GM12878 (cell line): ENCODE data around the gene TMEM38A. TPM values are rescaled to one million over a fixed set of nuclear protein-coding genes. Genes with fewer than 3 reads are reported as not detected.

ENCODE experiments used
- ATAC-seq: fragments of 200-7000 bp; cut with Tn5 transposase; 3 replicates; pipeline ENCODE4 v1.9.1; 2020; ENCODE audit warnings: mild to moderate bottlenecking, moderate library complexity
- BruUV-seq: library from RNA; stranded (reverse); fragments of 400-500 nt; replicated peaks from 2 replicates; lab custom pipeline; 2021; lab: Mats Ljungman, UMichigan
- CTCF ChIA-PET: fragments of 300-600 bp; sonication (Branson Sonifier 250); formaldehyde crosslinking; extraction: SDS; loops from one replicate; lab custom pipeline; 2021; ENCODE audit warnings: inconsistent platforms; lab: Yijun Ruan, JAX
- POLR2A ChIA-PET: fragments of 350-600 bp; formaldehyde crosslinking; extraction: SDS; loops from one replicate; lab custom pipeline; 2021; ENCODE audit warnings: inconsistent platforms; lab: Charles Lee
- RAD21 ChIA-PET: fragments of 300-600 bp; sonication (Branson Sonifier 250); formaldehyde crosslinking; loops from one replicate; lab custom pipeline; 2023; ENCODE audit warnings: antibody characterized with exemption; ENCODE audit not compliant: unreplicated experiment; lab: Charles Lee
- SMC1A ChIA-PET: fragments of 300-600 bp; sonication (Branson Sonifier 250); formaldehyde crosslinking; loops from one replicate; lab custom pipeline; 2023; ENCODE audit not compliant: unreplicated experiment, uncharacterized antibody; lab: Charles Lee
- DNase-seq: peaks from one replicate; pipeline ENCODE4 v3.0.0-alpha.2; 2011; ENCODE audit warnings: low read depth, low spot score
- FAIRE-seq: peaks from 3 replicates; lab custom pipeline; 2011; peaks lifted over from hg19 to GRCh38; lab: Jason Lieb, UNC
- H2AFZ ChIP-seq: 2 replicates; pipeline ENCODE4 v1.6.0; 2011; ENCODE audit warnings: low read depth, low read length, control low read depth; ENCODE audit not compliant: control insufficient read depth
- H3K27ac ChIP-seq: 2 replicates; pipeline ENCODE4 v1.5.1; 2011; ENCODE audit warnings: control low read depth; ENCODE audit not compliant: control insufficient read depth, insufficient read depth
- H3K27me3 ChIP-seq, 2 experiments: replicated peaks in 1 of 2; 2 replicates each; pipeline versions ENCODE4 v1.6.0 to v1.6.1; 2011; ENCODE audit warnings: low read length in 1 of 2; ENCODE audit not compliant: control insufficient read depth in 2 of 2, insufficient read depth in 2 of 2
- H3K36me3 ChIP-seq, 2 experiments: 2 replicates each; pipeline ENCODE4 v1.5.1; 2011; ENCODE audit warnings: low read length in 1 of 2; ENCODE audit not compliant: control insufficient read depth in 2 of 2, insufficient read depth in 2 of 2
- H3K4me1 ChIP-seq: 2 replicates; pipeline ENCODE4 v1.6.1; 2011; ENCODE audit warnings: mild to moderate bottlenecking, low read length, moderate library complexity, mixed read lengths; ENCODE audit not compliant: control insufficient read depth, insufficient read depth
- H3K4me2 ChIP-seq: 2 replicates; pipeline ENCODE4 v1.6.0; 2011; ENCODE audit warnings: control low read depth; ENCODE audit not compliant: control insufficient read depth, insufficient read depth
- H3K4me3 ChIP-seq: fragments of 200-600 bp; sonication (generic); 2 replicates; pipeline ENCODE4 v1.5.1; 2016
- H3K79me2 ChIP-seq: 2 replicates; pipeline ENCODE4 v1.6.0; 2011; ENCODE audit warnings: low read length; ENCODE audit not compliant: control insufficient read depth, insufficient read depth
- H3K9ac ChIP-seq: 2 replicates; pipeline ENCODE4 v1.8.0; 2011; ENCODE audit warnings: low read length, control low read depth, mixed read lengths; ENCODE audit not compliant: control insufficient read depth, insufficient read depth
- H3K9me3 ChIP-seq: replicated peaks from 3 replicates; pipeline ENCODE4 v1.5.1; 2011; ENCODE audit warnings: mild to moderate bottlenecking, low read length; ENCODE audit not compliant: control insufficient read depth, insufficient read depth
- H4K20me1 ChIP-seq: 2 replicates; pipeline ENCODE4 v1.6.0; 2011; ENCODE audit not compliant: control insufficient read depth, insufficient read depth
- CHD2 ChIP-seq: IDR thresholded peaks from 2 replicates; pipeline ENCODE4 v1.6.1; 2011; ENCODE audit warnings: low read depth, low read length, improper control_type of control experiment, borderline replicate concordance
- KLF5 ChIP-seq: fragments of 450-650 bp; IDR thresholded peaks from 2 replicates; pipeline ENCODE4 v1.6.1; 2014; ENCODE audit warnings: mild to moderate bottlenecking; ENCODE audit not compliant: partially characterized antibody
- MEF2A ChIP-seq: IDR thresholded peaks from 2 replicates; pipeline ENCODE4 v1.6.1; 2011; ENCODE audit warnings: low read depth, mild to moderate bottlenecking, low read length, moderate library complexity; ENCODE audit not compliant: insufficient read depth
- MTA2 ChIP-seq: fragments of 450-650 bp; IDR thresholded peaks from 2 replicates; pipeline ENCODE4 v1.6.1; 2016; ENCODE audit warnings: low read depth, mild to moderate bottlenecking, moderate library complexity
- PML ChIP-seq: IDR thresholded peaks from 2 replicates; pipeline ENCODE4 v1.6.1; 2012; ENCODE audit warnings: low read length, inconsistent platforms
- USF1 ChIP-seq: IDR thresholded peaks from 2 replicates; pipeline ENCODE4 v1.6.1; 2011; ENCODE audit warnings: borderline replicate concordance, low read depth, mild to moderate bottlenecking, moderate library complexity, mixed read lengths, low read length; ENCODE audit not compliant: insufficient read depth; ENCODE audit errors: extremely low read length
- YBX1 ChIP-seq: fragments of 450-650 bp; IDR thresholded peaks from 2 replicates; pipeline ENCODE4 v1.6.1; 2016; ENCODE audit warnings: antibody characterized with exemption
- WGBS: methylation state at CpG from one replicate; pipeline ENCODE4 v1.1.6; 2016; ENCODE audit warnings: low lambda C conversion rate; ENCODE audit not compliant: insufficient replicate concordance, insufficient coverage; ENCODE audit errors: missing lambda C conversion rate; 5-methylcytosine and 5-hydroxymethylcytosine counted together
- in situ Hi-C: fragments of 300-500 bp; cut with MboI; formaldehyde crosslinking; loops from 9 replicates; pipeline ENCODE4 v1.14.3; 2018; ENCODE audit warnings: mixed read lengths
- intact Hi-C: fragments of 100-400 bp; cut with micrococcal nuclease; formaldehyde crosslinking; loops from one replicate; pipeline ENCODE4 v1.14.2; 2022; ENCODE audit not compliant: unreplicated experiment
- polyA plus RNA-seq, 11 experiments: library from polyadenylated mRNA; depleted of rRNA in 4 of 11; unstranded in 6 of 11; stranded (reverse) in 5 of 11; fragments of >200 nt; fragmentation: Nextera tagmentation in 4 of 11; fragmentation: Illumina TruSeq in 1 of 11; extraction: Ambion mirVana in 4 of 11; extraction: Trizol in 1 of 11; gene quantifications; 1 replicate in 1 of 11; 2 replicates in 10 of 11; pipeline versions ENCODE4 v1.2.1 to v1.2.3, GENCODE V29; 2011 to 2016; ENCODE audit warnings: inconsistent platforms in 2 of 11, missing spikeins in 2 of 11, low read depth in 1 of 11
- total RNA-seq, 4 experiments: library from RNA; depleted of rRNA in 3 of 4; stranded (reverse); fragments of >200 nt in 3 of 4; fragmentation: Illumina TruSeq in 1 of 4; extraction: Trizol in 1 of 4; gene quantifications; 2 replicates each; pipeline versions ENCODE4 v1.2.1 to v1.2.3, GENCODE V29; 2013 to 2021

TMEM38A gene
- total and polyA plus RNA-seq, 10 of the 15 experiments (the other 5 are each of a cell fraction or from before 2014, with no cell fraction given), result 4.5 to 22.2 (median 15.0) TPM

GRCh38 chr19:16678498-16678897 lies 17.6 kb downstream of the TMEM38A start (continued):
- TF ChIP-seq CHD2 (no peak), MTA2 (no peak), PML (no peak)

- Histone ChIP-seq H3K36me3 (peaks cover 12 to 17% of the 10 kb centered on the region in 2 experiments), H3K9me3 (no peaks in the 10 kb centered on the region), H3K9ac (no peak overlapping the region), H3K27ac (no peak overlapping the region), H2AFZ (no peak overlapping the region), H3K4me3 (no peak overlapping the region), H3K4me1 (no peaks in the 10 kb centered on the region), H3K4me2 (no peak overlapping the region), H4K20me1 (no peaks in the 10 kb centered on the region), H3K79me2 (no peaks in the 10 kb centered on the region), H3K27me3 (no peaks in the 10 kb centered on the region)
- ChIA-PET RAD21 (no interaction called here), CTCF (interaction anchor here (0.6 kb wide), 1 partner anchor 9 kb away, joined by 3 read pairs; no protein-coding TSS in a partner anchor), POLR2A (interaction anchor here (0.5 kb wide), 1 partner anchor 21 kb away, joined by 3 read pairs; no protein-coding TSS in a partner anchor), SMC1A (no interaction called here)
- no peak for FAIRE-seq
- WGBS, result 98% methylated on average over 11 of the region's 11 CpGs
- TF ChIP-seq KLF5, result no peak
- no peak for TF ChIP-seq YBX1
- no peak for TF ChIP-seq USF1
- TF ChIP-seq MEF2A, result no peak
- DNase-seq, result no peak
- intact Hi-C loops, result no loop called here
- no TSS peak for BruUV-seq
- no peak for ATAC-seq
- in situ Hi-C loops, result no loop called here
These were observed 18.9 kb downstream of the TMEM38A start for GRCh38 chr19:16679811-16680210.
